ENCODE data around the gene MARS1.

GRCh38 chr12:57462912-57463253 lies 25.0 kb upstream of the MARS1 start:
- TF ChIP-seq CTCF (IDR thresholded peaks at IDR 0.05) (no peak), POLR2A (IDR thresholded peaks at IDR 0.05) (no peak)
